HepG2 (cell line): Measurements from ENCODE around the gene PHF2.

Experiments
- BCL6 ChIP-seq: IDR thresholded peaks from 2 replicates; pipeline ENCODE4 v1.6.1; 2016; ENCODE audit warnings: missing genetic modification reagents, missing compliant biosample characterization
- CREB1 ChIP-seq, 2 experiments: fragments of 450-650 bp in 1 of 2; IDR thresholded peaks; 2 replicates each; pipeline ENCODE4 v1.6.1; 2016 to 2017; ENCODE audit warnings: control low read depth in 1 of 2, mild to moderate bottlenecking in 1 of 2, missing compliant biosample characterization in 1 of 2, missing genetic modification characterization in 1 of 2
- CTCF ChIP-seq: sonication (generic); formaldehyde crosslinking; IDR thresholded peaks from 2 replicates; pipeline ENCODE4 v1.5.0; 2020; ENCODE audit warnings: mild to moderate bottlenecking, missing genetic modification reagents, moderate library complexity
- MBD4 ChIP-seq: IDR thresholded peaks from 2 replicates; pipeline ENCODE4 v1.6.1; 2012; ENCODE audit warnings: low read length, inconsistent platforms, borderline replicate concordance
- MXI1 ChIP-seq: IDR thresholded peaks from 3 replicates; pipeline ENCODE4 v1.6.1; 2012; ENCODE audit warnings: low read depth, low read length, inconsistent platforms, borderline replicate concordance
- NPAS2 ChIP-seq: sonication (generic); formaldehyde crosslinking; IDR thresholded peaks from 2 replicates; pipeline ENCODE4 v1.8.0; 2022; ENCODE audit warnings: mild to moderate bottlenecking, missing genetic modification reagents, borderline replicate concordance
- TCF12 ChIP-seq, 2 experiments: fragments of 450-650 bp in 1 of 2; sonication (generic) in 1 of 2; formaldehyde crosslinking in 1 of 2; IDR thresholded peaks; 2 replicates each; pipeline versions ENCODE4 v1.6.1 to v1.8.0; 2017 to 2022; ENCODE audit warnings: antibody characterized with exemption in 1 of 2, mild to moderate bottlenecking in 1 of 2, missing genetic modification reagents in 1 of 2, moderate library complexity in 1 of 2
- XRCC5 ChIP-seq: fragments of 200-400 bp; formaldehyde crosslinking; optimal IDR thresholded peaks from 2 replicates; pipeline ENCODE3; 2017; ENCODE audit warnings: mild to moderate bottlenecking, low read length
- ZBTB8A ChIP-seq: sonication (generic); formaldehyde crosslinking; IDR thresholded peaks from 2 replicates; pipeline ENCODE4 v1.4.0; 2020; ENCODE audit warnings: mild to moderate bottlenecking, low read depth, missing genetic modification reagents, borderline replicate concordance
- ZNF274 ChIP-seq: sonication (generic); formaldehyde crosslinking; IDR thresholded peaks from 2 replicates; pipeline ENCODE4 v1.5.1; 2020; ENCODE audit warnings: mild to moderate bottlenecking, missing genetic modification reagents
- ZNF639 ChIP-seq: conservative IDR thresholded peaks from 2 replicates; pipeline ENCODE4 v1.6.1; 2018; ENCODE audit warnings: missing genetic modification reagents
- ZNF776 ChIP-seq: sonication (generic); formaldehyde crosslinking; IDR thresholded peaks from 2 replicates; pipeline ENCODE4 v1.4.0; 2020; ENCODE audit warnings: mild to moderate bottlenecking, missing genetic modification reagents

- TF ChIP-seq MBD4: no peak
- TF ChIP-seq XRCC5: no peak
- no peak for TF ChIP-seq CTCF
- TF ChIP-seq BCL6 (CRISPR knock-in tag): no peak
- no peak for TF ChIP-seq ZBTB8A
- no peak for TF ChIP-seq CREB1 (IDR thresholded peaks at IDR 0.05)
- no peak for TF ChIP-seq CREB1 (CRISPR knock-in tag; IDR thresholded peaks at IDR 0.05)
- TF ChIP-seq TCF12 (IDR thresholded peaks at IDR 0.05): no peak
- no peak for TF ChIP-seq TCF12 (CRISPR knock-in tag; IDR thresholded peaks at IDR 0.05)
- TF ChIP-seq ZNF274: no peak
- TF ChIP-seq ZNF776 (CRISPR knock-in tag): no peak
- TF ChIP-seq NPAS2 (CRISPR knock-in tag): no peak
- TF ChIP-seq ZNF639: no peak
- no peak for TF ChIP-seq MXI1
These were observed 123.3 kb downstream of the PHF2 start for GRCh38 chr9:93699650-93700049.
